Fibroblast of the conjunctiva (primary cell): ENCODE measurements around the gene SYT11.
"Not testable (repeated sequence)": the region's sequence is repeated elsewhere in the genome, so short reads cannot be mapped to it uniquely, and the experiment has no call there.

Experiments used
- DNase-seq: peaks from one replicate; pipeline ENCODE4 v3.0.0-alpha.2; 2010; ENCODE audit warnings: low read depth

Gene SYT11

DNA sequence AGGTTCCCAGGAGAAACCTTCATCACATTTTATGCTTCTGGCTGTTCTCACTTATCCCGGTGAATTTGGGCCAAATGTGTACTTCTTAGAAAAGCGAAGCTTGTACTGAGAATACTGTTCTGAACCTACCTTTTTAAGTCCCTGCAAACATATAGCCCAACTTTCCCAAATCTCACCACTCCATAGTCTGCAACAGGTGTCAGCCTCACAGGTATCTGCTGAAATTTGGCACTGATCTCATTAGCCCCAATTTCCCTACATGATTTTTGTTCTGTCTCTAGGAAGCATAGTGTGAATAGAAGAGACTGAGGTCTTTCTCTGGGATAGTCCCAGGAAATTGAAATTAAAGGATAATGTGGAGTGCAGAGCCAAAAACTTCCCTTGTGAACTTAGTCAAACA is 40.3 kb downstream of the SYT11 start:
- DNase-seq, result no peak

- no peak for DNase-seq
These were observed 40.8 kb downstream of the SYT11 start for GRCh38 chr1:155900161-155900560.

DNA sequence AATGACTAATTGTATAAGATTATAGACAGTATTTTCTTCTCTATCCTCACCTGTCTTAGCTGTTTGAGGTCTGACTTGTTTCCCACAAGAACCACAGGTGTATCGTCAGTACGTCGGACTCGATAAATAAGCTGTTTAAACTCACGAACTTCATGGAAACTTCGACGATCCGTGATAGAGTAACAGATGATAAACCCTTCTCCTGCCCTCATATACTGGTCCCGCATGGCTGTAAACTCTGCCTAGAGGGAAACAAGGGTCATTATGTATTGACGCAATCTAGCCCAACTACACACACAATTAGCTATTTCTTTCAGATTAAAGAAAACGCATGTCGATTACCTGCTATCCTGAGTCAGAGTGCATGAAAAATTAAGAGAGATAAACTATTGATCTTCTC is 44.9 kb downstream of the SYT11 start:
- DNase-seq, result no peak

GRCh38 chr1:155909894-155910293 is 50.5 kb downstream of the SYT11 start:
- DNase-seq, result no peak

DNA sequence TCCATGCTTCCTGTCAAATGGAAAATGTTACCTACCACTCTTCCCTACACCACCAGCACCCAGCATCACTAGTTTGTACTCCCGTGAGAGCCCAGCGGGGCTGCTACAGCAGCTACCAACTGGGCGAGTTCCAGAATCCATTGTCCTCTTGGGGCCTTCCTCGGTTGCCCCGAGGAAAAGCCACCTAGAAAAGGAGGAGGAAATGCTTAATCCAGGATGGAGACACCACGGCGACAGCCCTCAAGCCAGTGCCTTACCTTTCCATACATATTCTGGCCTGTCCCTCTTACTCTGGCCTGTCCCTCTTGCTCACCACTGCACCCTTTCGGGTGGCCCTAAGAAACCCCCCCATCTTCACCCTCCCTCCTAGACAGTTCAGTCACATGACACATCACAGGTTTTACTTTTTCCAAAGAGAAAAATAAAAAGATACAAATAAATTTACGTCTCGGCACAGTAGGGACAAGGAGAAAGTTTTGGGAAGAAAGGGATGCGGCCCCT is 51.3 kb downstream of the SYT11 start:
- DNase-seq, result no peak

DNA sequence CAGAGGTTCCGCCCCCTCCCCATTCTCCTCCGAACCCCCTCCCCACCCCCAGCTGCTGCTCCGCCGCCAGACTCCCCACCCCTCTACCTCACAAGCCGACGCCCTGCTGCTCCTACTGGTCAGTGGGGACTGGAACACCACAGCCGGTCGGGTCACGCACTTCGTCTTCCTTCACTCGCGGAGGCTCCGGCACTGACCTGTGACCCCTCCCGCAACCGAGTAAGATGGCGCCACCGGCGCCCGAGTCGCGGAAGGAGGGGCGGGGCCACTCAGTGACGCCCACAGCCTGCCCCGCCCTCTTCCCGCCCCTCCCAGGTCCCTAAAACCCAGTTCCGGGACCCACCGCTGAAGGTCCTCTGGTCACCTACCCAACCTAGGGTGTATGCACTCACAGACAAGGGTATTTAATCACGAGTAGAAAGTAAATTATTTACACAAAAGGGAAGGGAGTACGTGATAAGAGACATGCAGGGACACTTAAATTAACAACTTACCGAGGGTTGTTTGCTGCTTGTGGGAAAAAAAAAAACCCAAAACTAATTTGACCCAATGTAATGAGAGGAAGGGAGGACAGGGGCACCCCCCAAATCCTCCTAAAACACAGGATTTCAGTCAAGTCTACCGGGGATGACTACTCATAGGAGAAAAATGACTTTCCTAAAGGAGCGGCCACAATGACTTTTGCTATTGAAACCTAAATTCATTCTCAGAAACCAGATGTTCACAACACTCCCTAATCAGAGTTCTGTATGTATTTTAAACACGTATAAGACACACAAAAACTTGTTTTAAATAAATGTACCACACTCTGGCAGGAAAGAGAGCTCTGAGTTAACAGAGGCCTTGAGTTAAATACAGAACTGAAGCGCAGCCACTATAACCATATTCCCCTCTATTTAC is 52.0 kb downstream of the SYT11 start, which contains the start of gene RIT1:
Gene RIT1 (minus strand): TSS at position 194 of the 900 bp plus-strand sequence. CDS start 588 bp downstream, outside the sequence.
- DNase-seq, result peak; percentile 53

DNA sequence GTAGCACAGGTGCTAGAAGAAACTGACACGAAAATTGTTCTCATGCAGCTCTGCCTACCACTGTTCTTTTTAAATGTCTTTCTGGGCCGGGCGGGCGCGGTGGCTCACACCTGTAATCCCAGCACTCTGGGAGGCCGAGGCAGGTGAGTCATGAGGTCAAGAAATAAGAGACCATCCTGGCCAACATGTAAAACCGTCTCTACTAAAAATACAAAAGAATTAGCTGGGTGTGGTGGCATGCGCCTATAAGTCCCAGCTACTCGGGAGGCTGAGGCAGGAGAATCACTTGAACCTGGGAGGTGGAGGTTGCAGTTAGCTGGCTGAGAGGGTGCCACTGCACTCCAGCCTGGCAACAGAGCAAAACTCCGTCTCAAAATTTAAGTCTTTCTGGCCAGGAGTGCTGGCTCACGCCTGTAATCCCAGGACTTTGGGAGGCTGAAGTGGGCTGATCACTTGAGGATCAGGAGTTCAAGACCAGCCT is 52.7 kb downstream of the SYT11 start:
- no peak for DNase-seq

DNA sequence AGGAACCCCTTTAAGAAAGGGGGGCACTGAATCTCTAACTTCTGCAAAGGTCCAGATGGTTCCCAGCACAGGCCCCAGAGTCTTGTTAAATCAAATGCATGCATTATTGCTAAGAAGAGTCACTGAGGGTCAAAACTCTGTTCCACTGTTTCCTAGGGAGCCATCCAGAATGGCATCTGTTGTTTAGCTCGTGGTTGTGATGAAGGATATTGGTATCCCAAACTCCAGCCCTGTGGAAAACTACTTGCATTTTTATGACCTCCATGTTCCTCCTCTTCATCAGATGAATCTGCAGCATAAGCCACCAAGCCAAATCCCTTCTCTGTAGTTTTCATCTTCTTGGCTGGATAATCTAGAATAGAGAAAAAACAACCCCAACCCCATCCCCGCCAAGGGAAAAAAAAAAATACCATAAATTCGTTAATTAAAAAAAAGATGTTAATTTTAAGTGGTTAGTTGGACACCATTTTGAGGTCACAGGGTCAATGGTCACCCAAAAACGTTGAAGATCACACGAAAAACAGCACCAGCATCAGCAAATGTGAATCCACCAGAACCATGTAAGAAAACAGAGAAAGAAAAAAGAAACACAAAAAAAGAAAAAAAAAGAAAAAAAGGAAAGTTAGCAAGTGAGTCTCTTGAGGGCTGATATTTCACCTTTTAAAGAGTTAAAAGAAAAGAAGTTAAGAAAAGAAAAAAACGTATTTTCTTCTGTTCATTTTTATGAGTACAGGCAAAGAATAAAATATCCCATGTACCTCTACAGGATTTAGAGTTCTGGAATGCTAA is 54.8 kb downstream of the SYT11 start:
- DNase-seq, result no peak

DNA sequence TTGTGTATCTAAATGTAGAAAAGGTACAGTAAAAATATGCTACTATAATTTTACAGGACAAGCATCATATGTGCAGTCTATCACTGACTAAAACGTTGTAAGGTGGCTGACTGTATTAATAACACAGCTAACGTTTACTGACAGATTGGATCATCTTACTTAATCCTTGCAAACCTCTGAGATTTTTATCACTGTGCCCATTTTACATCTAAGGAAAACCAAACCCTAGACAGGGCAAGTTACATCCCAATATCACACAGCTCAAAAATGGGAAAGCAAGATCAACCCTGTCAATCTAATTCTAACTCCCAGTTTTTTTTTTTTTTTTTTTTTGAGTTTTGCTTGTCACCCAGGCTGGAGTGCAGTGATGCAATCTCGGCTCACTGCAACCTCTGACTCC is 59.3 kb downstream of the SYT11 start:
- DNase-seq, result no peak

DNA sequence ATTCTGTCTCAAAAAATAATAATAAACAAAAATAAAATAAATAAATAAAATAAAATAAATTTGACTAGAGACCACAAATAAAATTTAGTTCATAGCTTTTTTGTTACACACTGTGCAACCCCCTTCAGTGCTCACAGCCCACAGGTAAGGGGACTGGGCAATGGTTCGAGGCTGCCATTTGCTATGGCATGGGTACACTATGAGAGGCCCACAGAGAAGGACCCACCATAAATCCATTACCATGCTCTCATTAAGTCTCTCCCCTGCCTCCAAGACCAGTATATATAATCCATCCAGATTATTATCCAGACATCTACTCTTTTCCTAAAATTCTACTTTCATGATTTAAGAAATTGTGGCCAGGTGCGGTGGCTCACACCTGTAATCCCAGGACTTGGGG is 60.4 kb downstream of the SYT11 start:
- DNase-seq, result no peak

GRCh38 chr1:155920717-155921116 is 61.4 kb downstream of the SYT11 start:
- DNase-seq, result no peak

GRCh38 chr1:155925506-155925905 is 66.1 kb downstream of the SYT11 start:
- no peak for DNase-seq

DNA sequence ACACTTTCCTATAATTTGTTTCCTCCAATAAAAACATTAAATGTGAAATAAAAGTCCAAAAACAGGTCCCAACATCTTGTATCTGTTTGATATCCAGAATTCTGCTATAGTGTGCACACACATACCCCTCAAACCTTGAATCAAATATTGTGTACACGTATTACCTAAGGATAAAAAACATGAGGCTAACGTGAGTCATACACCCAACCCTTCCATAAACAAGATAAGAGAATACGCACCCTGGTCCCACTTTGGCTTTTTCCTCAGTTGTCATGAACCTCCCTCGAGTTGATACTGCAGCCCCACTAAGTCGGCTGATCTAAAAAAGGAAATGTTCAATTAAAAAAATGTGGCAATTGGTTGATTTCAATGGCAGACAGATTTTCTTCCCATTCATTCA is 69.7 kb downstream of the SYT11 start:
- no peak for DNase-seq

GRCh38 chr1:155930725-155931124 is 71.4 kb downstream of the SYT11 start:
- DNase-seq, result not testable (repeated sequence)

- DNase-seq, result no peak
These were observed 72.1 kb downstream of the SYT11 start for GRCh38 chr1:155931332-155932038.

DNA sequence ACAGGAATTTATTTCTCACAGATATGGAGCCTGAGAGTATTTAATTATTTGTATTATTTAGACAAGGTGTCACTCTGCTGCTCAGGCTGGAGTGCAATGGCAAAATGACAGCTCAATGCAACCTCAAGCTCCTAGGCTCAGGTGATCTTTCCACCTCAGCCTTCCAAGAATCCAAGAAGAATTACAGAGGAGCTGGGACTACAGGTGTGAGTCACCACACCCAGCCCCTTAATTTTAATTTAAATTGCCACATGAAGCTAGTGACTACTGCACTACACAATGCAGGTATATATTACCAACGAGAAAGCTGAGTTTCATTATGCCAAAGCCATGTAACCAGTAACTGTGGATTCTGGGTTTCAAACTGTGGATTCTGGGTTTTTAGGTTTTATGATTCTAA is 72.7 kb downstream of the SYT11 start:
- no peak for DNase-seq

DNA sequence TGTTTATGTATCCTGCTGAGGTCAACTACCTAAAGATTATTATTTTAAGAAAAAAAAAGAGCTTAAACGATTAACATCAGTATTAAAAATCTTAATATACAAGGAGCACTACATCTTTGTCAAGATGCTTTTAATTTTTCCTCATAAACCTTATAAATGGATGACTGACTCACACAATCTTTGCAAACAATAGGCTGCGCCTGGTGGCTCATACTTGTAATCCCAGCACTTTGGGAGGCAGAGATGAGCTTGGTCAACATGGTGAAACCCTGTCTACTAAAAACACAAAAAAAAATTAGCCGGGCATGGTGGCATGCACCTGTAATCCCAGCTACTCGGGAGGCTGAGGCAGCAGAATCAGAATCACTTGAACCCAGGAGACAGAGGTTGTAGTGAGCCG is 73.1 kb downstream of the SYT11 start:
- DNase-seq, result no peak

DNA sequence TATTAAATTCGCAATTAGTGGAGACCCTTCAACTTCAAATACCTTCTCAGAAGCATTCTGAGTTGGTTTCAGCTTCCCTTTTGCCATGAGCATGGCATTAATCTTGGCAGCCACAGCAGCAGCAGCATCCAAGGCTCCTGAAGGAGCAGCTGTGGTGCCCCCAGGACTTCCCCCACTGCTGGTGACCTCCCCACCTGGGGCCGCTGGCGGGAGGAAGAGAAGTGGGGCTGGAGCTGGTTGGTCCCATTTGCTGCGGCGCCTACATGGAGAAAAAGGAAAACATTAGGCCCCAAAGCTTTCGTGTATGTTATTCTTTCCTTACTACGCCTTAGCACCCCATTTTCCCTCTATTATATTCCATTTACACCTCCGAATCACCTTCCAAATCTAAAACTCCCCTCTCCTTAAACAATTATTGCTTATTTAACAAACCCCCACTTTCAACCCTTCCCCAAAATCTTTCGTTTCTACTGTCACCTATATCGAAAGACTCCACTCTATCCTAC is 74.3 kb downstream of the SYT11 start:
- DNase-seq, result no peak

DNA sequence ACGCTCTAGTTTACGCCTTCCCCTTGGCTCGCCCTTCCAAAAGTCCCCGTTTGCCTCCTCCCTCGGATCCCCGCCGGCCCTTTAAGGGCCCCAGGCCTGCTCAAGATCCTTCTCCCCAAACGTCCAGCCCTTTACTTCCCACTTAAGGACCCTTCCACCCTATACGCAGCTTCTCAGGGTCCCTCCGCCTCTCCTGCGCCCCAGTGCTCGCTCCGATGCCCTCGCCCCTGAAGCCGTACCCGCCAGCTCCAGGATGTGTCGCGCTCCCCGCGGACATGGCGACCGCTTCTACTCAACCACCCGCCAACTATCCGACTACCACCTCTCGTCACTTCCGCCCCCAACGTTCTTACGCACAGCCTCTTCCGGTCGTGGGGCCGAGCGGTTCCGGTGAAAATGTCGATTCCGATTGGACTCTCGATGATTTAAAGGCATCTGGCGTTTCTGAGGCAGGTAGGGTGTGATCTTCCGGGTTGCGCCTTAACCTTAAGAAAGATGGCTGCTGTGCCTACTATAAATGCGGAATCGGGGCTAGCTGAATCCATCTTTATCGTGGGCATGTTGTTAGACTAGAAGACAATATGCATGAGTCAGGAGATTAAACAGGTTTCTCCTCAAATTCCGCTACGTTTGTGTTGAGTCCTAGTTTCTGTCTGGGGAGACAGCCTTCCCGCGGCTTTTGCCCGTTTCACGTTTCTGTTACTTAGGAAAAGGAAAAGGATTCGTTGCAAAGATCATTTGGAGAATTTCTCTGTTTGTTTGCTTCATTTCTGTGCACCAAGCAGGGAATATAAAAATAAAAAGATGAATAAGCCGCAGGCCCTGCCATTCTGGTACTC is 74.9 kb downstream of the SYT11 start, which contains the start of gene KHDC4:
Gene KHDC4 (minus strand): TSS at position 317 of the 839 bp plus-strand sequence. CDS start 40 bp downstream, at position 277.
- peak; percentile 98 for DNase-seq
